Caco-2 (cell line): ENCODE measurements around the gene TSPAN32. TPM values are rescaled to one million over a fixed set of nuclear protein-coding genes. Genes with fewer than 3 reads are reported as not detected.
"Not testable (repeated sequence)": the region's sequence is repeated elsewhere in the genome, so short reads cannot be mapped to it uniquely, and the experiment has no call there.

Source experiments
- BruUV-seq: library from RNA; stranded (reverse); fragments of 400-500 nt; replicated peaks from 2 replicates; lab custom pipeline; 2021; lab: Mats Ljungman, UMichigan
- CTCF ChIA-PET: fragments of 300-600 bp; sonication (Branson Sonifier 250); formaldehyde crosslinking; loops from one replicate; lab custom pipeline; 2022; ENCODE audit warnings: antibody characterized with exemption; lab: Charles Lee
- POLR2A ChIA-PET: fragments of 300-600 bp; sonication (Branson Sonifier 250); formaldehyde crosslinking; loops from one replicate; lab custom pipeline; 2022; ENCODE audit warnings: antibody characterized with exemption; lab: Charles Lee
- DNase-seq, 2 experiments: peaks; one replicate each; pipeline versions ENCODE4 v3.0.0 to v3.0.0-alpha.2; 2020 to 2022
- H3K27me3 ChIP-seq: replicated peaks from 2 replicates; pipeline ENCODE4 v1.6.0; 2011; ENCODE audit warnings: low read length; ENCODE audit not compliant: control insufficient read depth, insufficient read depth
- H3K36me3 ChIP-seq: 2 replicates; pipeline ENCODE4 v1.5.1; 2011; ENCODE audit warnings: low read length; ENCODE audit not compliant: control insufficient read depth, insufficient read depth
- H3K4me1 ChIP-seq: fragments of 250-450 bp; sonication (Bioruptor Pico); 2 replicates; pipeline ENCODE4 v1.5.1; 2020; ENCODE audit warnings: mild to moderate bottlenecking
- H3K4me3 ChIP-seq: 2 replicates; pipeline ENCODE4 v1.5.1; 2011; ENCODE audit warnings: low read depth, mild to moderate bottlenecking, control low read depth, low read length
- H3K9me3 ChIP-seq: fragments of 250-450 bp; sonication (Bioruptor Pico); 2 replicates; pipeline ENCODE4 v1.5.1; 2020; ENCODE audit warnings: mild to moderate bottlenecking, moderate library complexity
- H3K27ac Mint-ChIP-seq: one replicate; pipeline ENCODE4 v1.8.0; 2022; ENCODE audit warnings: mixed read lengths; ENCODE audit not compliant: unreplicated experiment
- H3K27me3 Mint-ChIP-seq: one replicate; pipeline ENCODE4 v1.8.0; 2022; ENCODE audit warnings: mixed read lengths; ENCODE audit not compliant: insufficient read depth, unreplicated experiment
- H3K36me3 Mint-ChIP-seq: one replicate; pipeline ENCODE4 v1.8.0; 2022; ENCODE audit warnings: mild to moderate bottlenecking, mixed read lengths; ENCODE audit not compliant: insufficient read depth, unreplicated experiment
- H3K4me1 Mint-ChIP-seq: one replicate; pipeline ENCODE4 v1.8.0; 2022; ENCODE audit warnings: low read depth, mixed read lengths; ENCODE audit not compliant: unreplicated experiment
- H3K4me3 Mint-ChIP-seq: one replicate; pipeline ENCODE4 v1.8.0; 2022; ENCODE audit warnings: mild to moderate bottlenecking, moderate library complexity, mixed read lengths; ENCODE audit not compliant: unreplicated experiment
- H3K9me3 Mint-ChIP-seq: one replicate; pipeline ENCODE4 v1.8.0; 2022; ENCODE audit warnings: mixed read lengths; ENCODE audit not compliant: unreplicated experiment
- intact Hi-C: fragments of 100-400 bp; cut with micrococcal nuclease; formaldehyde crosslinking; loops from one replicate; pipeline ENCODE4 v1.10.0; 2022; ENCODE audit not compliant: unreplicated experiment
- total RNA-seq: library from RNA; stranded (reverse); gene quantifications from 2 replicates; pipeline ENCODE4 v1.2.3, GENCODE V29; 2022
- TF ChIP-seq, protein P1 (sequence below), 2 experiments: fragments of 200-600 bp in 1 of 2; IDR thresholded peaks; 1 replicate in 1 of 2; 2 replicates in 1 of 2; pipeline versions ENCODE4 v1.5.1 to v1.8.0; 2011 to 2022; ENCODE audit warnings: antibody characterized with exemption in 1 of 2, control low read depth in 1 of 2, inconsistent platforms in 1 of 2, low read depth in 1 of 2, low read length in 1 of 2, mild to moderate bottlenecking in 1 of 2, moderate library complexity in 1 of 2; ENCODE audit not compliant: insufficient read depth in 1 of 2, severe bottlenecking in 1 of 2, unreplicated experiment in 1 of 2

TSPAN32 gene
- total RNA-seq, 1 experiment from 2014 or later: 1.2 TPM

- intact Hi-C loops, H3K27ac Mint-ChIP-seq, CTCF ChIA-PET, H3K36me3 Mint-ChIP-seq, H3K36me3 ChIP-seq, H3K9me3 ChIP-seq, H3K4me3 Mint-ChIP-seq, H3K9me3 Mint-ChIP-seq, H3K4me3 ChIP-seq, DNase-seq, H3K4me1 ChIP-seq, BruUV-seq, H3K27me3 ChIP-seq, H3K4me1 Mint-ChIP-seq, POLR2A ChIA-PET: not testable (repeated sequence)
- TF ChIP-seq, protein P1, sequence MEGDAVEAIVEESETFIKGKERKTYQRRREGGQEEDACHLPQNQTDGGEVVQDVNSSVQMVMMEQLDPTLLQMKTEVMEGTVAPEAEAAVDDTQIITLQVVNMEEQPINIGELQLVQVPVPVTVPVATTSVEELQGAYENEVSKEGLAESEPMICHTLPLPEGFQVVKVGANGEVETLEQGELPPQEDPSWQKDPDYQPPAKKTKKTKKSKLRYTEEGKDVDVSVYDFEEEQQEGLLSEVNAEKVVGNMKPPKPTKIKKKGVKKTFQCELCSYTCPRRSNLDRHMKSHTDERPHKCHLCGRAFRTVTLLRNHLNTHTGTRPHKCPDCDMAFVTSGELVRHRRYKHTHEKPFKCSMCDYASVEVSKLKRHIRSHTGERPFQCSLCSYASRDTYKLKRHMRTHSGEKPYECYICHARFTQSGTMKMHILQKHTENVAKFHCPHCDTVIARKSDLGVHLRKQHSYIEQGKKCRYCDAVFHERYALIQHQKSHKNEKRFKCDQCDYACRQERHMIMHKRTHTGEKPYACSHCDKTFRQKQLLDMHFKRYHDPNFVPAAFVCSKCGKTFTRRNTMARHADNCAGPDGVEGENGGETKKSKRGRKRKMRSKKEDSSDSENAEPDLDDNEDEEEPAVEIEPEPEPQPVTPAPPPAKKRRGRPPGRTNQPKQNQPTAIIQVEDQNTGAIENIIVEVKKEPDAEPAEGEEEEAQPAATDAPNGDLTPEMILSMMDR (IDR thresholded peaks at IDR 0.05; ENCODE audit: insufficient read depth in 1 of 2, low read depth in 1 of 2, low read length in 1 of 2, severe bottlenecking in 1 of 2, unreplicated experiment in 1 of 2): peak in 1 of 2 experiments; percentile 16
- H3K27me3 Mint-ChIP-seq: peaks cover 17% of the 10 kb centered on the region
Observed at GRCh38 chr11:2338760-2339159, 36.9 kb downstream of the TSPAN32 start.

- no peaks in the 10 kb centered on the region for H3K36me3 Mint-ChIP-seq
- TF ChIP-seq, protein P1 (IDR thresholded peaks at IDR 0.05; ENCODE audit: insufficient read depth in 1 of 2, low read depth in 1 of 2, low read length in 1 of 2, severe bottlenecking in 1 of 2, unreplicated experiment in 1 of 2): no peak
- intact Hi-C loops: no loop called here
- no peak overlapping the region for H3K4me3 Mint-ChIP-seq
- no peak overlapping the region for H3K27ac Mint-ChIP-seq
- H3K9me3 ChIP-seq: peaks cover 5% of the 10 kb centered on the region; the same call in 1 of the 2 replicates
- H3K4me1 Mint-ChIP-seq: no peaks in the 10 kb centered on the region
- peaks cover 13% of the 10 kb centered on the region for H3K27me3 Mint-ChIP-seq
- H3K27me3 ChIP-seq: no peaks in the 10 kb centered on the region; the same call in 1 of the 2 replicates
- no peak overlapping the region for H3K4me3 ChIP-seq
- no peak for DNase-seq
- H3K9me3 Mint-ChIP-seq: no peaks in the 10 kb centered on the region
- ChIA-PET POLR2A (no interaction called here), CTCF (no interaction called here)
- no peaks in the 10 kb centered on the region for H3K4me1 ChIP-seq
- no peaks in the 10 kb centered on the region for H3K36me3 ChIP-seq
- no TSS peak for BruUV-seq
Observed at GRCh38 chr11:2342557-2342956, 40.7 kb downstream of the TSPAN32 start.

DNA sequence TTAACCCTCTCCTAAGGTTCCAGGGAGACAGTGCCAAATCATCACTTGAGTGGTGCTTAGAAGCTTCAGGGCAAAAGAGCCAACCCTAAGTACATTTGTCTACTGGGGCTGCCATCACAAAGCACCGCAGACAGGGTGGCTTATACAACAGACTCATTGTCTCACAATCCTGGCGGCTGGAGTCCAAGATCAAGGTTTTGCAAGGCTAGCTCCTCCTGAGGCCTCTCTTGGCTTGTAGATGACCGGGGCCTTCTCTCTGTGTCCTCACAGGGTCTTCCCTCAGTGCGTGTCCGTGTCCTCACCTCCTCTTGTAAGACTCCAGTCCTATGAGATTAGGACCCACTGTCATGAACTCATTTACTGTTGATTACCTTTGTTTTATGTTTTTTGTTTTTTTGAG, 41.2 kb downstream of the TSPAN32 start:
- peaks cover 5% of the 10 kb centered on the region; the same call in 1 of the 2 replicates for H3K9me3 ChIP-seq
- peaks cover 13% of the 10 kb centered on the region for H3K27me3 Mint-ChIP-seq
- TF ChIP-seq, protein P1 (IDR thresholded peaks at IDR 0.05; ENCODE audit: insufficient read depth in 1 of 2, low read depth in 1 of 2, low read length in 1 of 2, severe bottlenecking in 1 of 2, unreplicated experiment in 1 of 2): no peak
- H3K4me1 ChIP-seq: no peaks in the 10 kb centered on the region
- H3K36me3 ChIP-seq: no peaks in the 10 kb centered on the region
- intact Hi-C loops: no loop called here
- H3K4me3 ChIP-seq: no peak overlapping the region
- ChIA-PET CTCF (no interaction called here), POLR2A (no interaction called here)
- no peak overlapping the region for H3K27ac Mint-ChIP-seq
- no peak for DNase-seq
- peaks cover 3% of the 10 kb centered on the region for H3K9me3 Mint-ChIP-seq
- H3K4me1 Mint-ChIP-seq: no peaks in the 10 kb centered on the region
- no peaks in the 10 kb centered on the region; the same call in 1 of the 2 replicates for H3K27me3 ChIP-seq
- no peaks in the 10 kb centered on the region for H3K36me3 Mint-ChIP-seq
- BruUV-seq: no TSS peak
- no peak overlapping the region for H3K4me3 Mint-ChIP-seq
